CD4-positive, alpha-beta T cell treated with Interleukin-2 at 100 ng/mL for 4 hours (primary cell): ENCODE results near the gene SMPD2.
A peak's percentile ranks its signal among the peaks of the same experiment; 100 is the strongest.

Source experiments
- DNase-seq: peaks from one replicate; pipeline ENCODE4 v3.0.0-alpha.2; 2020; ENCODE audit warnings: low spot score

Gene SMPD2, protein sequence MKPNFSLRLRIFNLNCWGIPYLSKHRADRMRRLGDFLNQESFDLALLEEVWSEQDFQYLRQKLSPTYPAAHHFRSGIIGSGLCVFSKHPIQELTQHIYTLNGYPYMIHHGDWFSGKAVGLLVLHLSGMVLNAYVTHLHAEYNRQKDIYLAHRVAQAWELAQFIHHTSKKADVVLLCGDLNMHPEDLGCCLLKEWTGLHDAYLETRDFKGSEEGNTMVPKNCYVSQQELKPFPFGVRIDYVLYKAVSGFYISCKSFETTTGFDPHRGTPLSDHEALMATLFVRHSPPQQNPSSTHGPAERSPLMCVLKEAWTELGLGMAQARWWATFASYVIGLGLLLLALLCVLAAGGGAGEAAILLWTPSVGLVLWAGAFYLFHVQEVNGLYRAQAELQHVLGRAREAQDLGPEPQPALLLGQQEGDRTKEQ

DNA sequence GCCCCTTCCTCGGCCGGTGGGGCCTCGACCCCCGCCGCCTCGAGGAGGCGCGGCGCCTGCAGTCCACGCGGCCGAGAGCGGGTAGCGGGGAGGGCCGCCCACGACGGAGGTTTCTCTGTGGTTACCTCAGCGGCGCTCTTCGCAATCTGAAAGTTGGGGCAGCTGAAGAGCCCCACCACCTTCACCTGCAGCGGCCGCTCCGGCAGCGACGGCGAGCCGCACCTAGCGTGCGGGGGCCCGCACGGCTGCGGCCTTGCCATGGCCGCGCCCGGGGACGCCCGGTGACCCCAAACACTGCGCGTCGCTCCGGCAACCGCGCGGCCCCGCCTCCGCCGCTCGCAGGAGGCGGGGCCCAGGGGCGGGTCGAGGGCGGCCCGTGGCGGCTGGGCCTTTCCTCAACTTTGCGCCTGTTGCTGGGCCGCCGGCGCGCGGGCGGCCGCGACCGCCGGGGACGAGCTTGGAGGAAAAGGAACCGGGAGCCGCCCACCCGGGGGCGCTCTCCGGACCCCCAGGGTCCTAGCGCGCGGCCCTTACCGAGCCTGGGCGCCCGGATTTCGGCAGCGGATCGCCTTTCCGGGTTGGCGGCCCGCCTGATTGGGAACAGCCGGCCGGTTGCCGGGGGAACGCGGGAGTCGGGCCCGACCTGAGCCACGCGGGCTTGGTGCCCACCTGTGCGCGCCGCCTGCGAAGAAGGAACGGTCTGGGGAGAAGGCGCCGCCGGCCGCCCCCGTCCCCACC is at the start of gene SMPD2, which contains the start of gene PPIL6:
Gene SMPD2 (plus strand): TSS at position 394 of the 738 bp plus-strand sequence. CDS start 398 bp downstream, outside the sequence.
Gene PPIL6 (minus strand): TSS at position 298 of the 738 bp plus-strand sequence. CDS start 38 bp downstream, at position 260.
- peak; percentile 85 for DNase-seq

DNA sequence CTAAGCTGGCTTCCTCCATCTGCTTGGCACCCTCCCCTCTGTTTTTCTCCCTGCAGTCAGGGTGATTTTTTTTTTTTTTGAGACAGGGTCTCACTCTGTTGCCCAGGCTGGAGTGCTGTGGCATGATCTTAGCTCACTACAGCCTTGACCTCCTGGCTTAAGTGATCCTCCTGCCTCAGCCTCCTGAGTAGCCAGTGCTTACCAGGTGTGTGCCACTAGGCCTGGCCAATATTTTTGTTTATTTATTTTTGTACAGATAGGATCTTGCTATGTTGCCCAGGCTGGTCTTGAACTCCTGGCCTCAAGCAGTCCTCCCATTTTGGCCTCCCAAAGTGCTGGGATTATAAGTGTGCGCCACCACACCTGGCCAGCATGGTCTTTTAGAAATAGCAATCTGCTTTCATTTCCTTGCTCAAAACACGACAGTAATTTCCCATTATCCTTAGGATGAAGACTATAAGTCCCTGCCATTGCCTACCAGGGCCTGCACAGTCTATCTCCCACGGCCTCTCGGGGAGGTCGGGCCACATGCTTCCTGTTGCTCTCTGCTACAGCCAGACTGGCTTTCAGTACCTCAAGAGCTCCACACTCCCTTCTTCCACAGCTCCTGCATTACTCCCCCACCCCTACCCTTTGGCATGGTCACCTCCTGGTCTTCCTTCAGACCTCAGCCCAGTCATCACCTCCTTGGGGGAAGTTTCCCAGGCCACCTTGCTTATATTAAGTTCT is 47.2 kb upstream of the SMPD2 start:
- DNase-seq, result no peak

DNA sequence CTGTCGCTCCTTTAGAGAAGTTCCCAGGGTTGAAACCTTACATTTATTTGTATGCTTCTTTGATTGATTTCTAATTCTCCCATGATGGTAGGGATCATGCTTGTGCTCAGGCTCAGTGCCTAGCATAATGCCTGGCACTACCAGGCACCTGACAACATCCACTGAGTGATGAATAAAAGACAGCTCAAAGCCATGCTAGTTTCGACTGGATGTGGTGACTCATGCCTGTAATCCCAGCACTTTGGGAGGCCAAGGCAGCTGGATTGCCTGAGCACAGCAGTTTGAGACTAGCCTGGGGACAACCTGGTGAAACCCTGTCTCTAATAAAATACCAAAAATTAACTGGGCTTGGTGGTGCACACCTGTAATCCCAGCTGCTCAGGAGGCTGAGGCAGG is 46.6 kb upstream of the SMPD2 start:
- DNase-seq, result no peak

DNA sequence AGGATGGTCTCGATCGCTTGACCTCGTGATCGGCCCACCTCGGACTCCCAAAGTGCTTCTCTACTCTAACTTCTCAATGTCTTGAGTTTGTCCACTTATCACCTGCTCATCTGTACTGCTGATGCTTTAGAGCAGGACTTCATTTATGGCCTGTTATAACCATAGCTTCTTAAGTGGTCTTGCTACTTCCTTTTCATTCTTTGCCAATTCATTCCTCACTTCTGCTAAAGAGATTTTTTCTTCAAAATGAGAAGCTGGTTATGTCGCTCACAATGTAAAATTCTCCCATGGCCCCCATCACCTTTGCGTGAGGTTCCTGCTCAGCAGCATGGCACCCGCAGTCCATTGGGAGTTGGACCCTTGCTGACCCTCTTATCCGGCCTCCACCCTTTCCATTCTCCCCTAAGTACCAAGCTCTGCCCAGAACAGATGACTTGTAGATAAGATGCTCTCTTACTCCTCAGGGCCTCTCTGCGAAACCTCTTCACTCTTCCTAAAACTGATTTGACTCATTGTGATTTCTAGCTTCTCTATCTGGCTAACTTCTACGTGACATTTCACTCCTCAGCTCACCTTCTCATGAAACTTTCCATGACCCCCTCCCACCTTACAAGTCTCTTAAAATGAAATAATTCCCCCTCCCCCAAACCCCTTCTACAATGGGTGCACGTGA is 44.3 kb upstream of the SMPD2 start:
- no peak for DNase-seq

DNA sequence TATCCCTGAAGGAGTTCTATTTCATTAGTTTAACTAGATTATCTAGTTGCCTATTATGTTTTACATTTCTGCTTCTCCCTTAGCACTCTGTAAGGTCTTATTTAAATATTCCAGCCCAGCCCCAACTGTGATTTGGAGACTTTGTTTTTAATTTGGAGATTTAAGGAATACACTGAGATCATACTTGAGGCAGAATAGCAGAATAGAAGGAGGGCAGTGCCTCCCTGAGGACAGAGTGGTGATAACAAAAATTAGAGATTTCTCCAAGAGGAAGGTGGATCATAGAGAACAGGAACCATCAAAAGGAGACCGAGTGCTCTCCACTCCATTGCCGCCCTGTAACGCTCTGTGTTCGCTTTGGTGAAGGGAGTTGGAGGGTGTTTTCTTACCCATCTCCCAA is 43.5 kb upstream of the SMPD2 start:
- DNase-seq, result no peak

DNA sequence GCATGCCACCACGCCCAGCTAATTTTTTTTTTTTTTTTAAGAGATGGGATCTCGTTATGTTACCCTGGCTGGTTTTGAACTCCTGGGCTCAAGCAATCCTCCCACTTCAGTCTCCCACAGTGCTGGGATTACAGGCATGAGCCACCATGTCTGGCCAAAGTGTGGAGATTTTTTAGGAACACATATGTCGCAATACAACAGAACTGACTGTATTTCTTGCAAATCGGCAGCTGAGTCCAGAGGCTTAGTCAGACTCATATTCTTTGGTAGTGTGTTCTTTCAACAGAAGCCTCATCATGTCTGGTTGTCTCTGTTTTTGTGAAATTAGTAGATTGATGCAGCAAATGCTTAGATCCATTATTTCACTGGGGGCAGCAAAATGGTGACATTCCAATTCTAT is 34.3 kb upstream of the SMPD2 start:
- no peak for DNase-seq

DNA sequence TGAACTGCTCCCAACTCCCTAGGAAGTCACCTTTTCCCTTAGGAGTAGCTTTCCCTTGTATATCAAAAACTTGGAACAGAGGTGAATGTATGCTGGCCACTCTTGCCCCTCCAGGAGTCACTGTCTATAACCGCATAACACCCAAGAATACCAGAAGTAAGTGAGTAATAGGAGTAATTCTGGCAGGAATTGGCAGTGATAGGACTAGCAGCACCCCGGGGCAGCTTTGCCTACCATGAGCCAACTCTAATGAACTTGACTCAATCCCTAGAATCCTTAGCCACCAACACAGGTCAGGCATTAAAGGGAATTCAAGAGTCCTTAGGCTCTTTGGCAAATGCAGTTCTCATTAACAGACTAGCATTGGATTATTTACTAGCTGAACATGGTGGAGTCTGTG is 29.5 kb upstream of the SMPD2 start:
- DNase-seq, result no peak

DNA sequence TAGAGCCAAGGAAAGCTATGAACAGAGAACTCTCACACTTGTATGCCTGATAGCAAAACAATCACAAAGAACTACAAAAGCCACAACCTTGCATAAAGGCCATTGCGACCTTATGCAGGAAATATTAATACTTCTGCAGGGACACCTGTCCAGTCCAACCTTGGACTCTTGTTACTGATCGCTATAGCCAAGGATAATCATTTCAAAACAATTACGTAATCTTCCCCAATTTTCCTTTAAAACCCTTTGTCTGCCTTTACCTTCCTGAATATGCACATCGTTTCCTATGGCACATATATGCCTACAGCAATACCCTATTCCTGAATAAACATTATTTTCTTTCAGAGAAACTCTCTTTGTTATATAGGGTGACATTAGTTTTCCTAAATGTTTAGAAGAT is 22.9 kb upstream of the SMPD2 start:
- no peak for DNase-seq

DNA sequence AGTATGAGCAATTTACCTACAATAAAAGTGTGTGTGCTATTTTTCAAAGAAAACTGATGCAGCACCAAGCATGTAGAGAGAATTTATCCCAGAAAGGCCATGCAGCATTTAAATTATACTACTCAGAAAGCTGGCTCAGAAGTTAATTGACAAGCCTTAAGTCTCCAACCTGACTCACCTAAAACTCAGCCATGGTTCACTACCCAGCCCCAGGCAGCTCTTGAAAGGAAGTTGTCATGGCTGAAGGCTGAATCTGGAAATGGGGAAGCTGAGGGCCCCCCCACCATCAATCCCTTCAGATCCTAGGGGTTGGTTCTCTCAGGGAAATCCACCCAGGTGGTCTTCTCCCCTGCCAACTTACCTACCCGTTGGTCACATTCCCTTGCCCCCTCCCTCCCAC is 19.8 kb upstream of the SMPD2 start:
- DNase-seq, result no peak

DNA sequence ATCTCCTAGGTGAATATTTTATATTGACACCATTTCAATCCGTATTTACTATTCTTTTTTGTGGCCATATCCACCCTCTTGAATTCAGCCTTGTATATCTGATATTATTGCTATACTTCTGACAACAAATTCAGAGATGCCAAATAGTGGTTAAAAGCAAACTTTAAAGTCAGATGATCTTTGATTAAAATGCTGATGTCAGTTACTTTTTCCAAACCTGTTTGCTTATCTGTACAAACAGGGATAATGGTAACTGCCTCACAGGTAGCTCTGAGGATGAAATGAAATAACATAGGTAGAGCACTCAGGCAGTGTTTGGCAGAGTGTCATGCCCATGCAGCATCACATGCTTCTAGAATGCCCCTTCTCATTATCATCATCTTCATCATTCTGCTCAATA is 19.3 kb upstream of the SMPD2 start:
- no peak for DNase-seq

DNA sequence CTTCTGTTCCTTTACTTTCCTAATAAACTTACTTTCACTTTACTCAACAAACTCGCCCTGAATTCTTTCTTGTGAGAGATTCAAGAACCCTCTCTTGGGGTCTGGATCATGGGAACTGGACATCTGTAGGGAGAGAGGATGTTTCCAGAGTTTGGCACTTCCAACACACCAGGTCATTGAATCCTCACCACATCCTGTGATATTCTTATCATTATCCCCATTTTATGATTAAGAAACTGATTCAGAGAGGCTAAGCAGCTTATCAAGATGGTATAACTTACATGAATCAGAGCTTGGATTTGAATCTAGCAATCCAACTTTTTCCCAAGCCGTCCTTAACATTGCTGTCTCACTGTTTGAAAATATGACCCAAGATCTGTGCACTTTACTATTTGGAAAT is 15.6 kb upstream of the SMPD2 start:
- no peak for DNase-seq

DNA sequence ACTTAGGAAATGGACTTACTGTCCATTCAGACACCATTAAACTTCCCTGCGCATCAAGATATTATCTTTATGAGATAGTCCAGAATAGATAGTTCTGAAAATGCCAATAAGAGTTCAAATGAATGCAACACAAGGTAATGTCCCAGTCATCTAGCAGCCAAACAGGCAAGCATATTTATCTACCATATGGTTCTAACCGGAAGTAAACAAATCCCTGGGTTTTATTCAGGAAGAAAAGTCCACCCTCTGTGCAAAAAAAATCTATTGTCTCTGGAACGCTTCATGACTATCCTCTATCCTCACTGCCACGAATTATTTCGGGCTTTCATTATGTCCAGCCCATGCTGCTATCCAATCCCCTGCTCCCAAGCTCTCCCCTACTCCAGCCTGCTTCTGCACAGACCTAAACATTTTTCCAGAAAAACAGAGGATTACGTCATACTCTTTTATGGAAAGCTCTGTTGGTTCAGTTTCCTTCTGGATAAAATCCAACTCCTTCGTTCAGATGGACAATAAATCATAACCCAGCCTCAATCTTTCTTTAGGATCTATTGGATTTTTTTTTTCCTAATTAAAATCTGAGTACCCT is 11.5 kb upstream of the SMPD2 start:
- DNase-seq, result no peak

DNA sequence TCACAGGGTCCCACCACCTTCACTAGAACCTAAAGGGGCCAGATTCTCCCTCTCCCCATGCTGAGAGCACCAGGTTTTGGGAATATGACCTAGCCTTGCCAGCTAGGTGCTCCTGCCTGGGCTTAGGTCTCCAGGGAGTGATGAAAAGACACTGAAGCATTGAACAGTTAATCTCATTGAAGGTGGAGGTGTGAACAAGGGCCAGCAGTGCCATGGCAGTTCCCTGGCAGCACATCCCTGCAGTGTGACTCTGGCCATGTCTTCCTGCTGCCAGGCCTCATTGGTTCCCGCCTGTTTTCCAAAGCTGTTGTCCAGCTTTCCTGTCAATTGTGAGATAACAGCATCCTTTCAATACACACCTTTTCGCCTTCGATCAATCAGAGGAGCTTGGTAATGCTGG is 11.0 kb upstream of the SMPD2 start:
- no peak for DNase-seq

DNA sequence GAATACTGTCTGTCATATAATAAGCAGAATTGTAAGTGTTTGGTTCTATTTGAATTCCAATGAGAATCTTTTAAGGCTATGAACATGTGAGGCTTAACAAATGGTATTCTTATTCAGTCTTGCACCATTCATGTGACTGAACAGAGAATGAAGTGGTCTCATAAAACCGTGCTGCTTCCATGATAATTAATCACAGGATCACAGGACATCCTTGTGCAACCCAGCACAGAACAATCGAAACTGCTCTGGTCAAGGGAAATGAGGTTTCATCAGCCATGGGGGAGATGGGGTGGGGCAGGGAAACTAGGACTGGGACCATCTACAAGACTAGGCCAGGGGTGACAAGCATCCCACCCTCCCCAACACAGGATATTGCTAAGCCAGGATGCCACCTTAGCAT is 6.1 kb upstream of the SMPD2 start:
- DNase-seq, result no peak

DNA sequence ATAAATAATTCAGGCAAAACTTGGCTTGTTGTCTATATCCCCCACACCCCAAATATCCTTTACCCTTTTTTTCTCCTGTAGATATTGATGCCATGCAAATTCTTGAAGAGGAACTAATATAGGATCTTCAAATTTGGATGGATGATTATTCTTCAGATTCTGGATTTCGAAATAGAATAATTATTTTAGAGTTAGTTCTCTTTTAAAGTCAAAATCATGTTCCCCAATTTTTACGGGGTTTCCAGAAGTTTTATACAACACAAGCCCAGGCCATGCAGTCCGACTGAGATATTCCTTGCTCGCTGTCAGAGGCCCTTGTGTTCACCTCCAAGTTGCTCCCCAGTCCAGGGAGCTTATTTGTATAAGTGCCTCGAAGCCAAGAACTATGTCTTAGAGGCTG is 4.5 kb upstream of the SMPD2 start:
- no peak for DNase-seq

DNA sequence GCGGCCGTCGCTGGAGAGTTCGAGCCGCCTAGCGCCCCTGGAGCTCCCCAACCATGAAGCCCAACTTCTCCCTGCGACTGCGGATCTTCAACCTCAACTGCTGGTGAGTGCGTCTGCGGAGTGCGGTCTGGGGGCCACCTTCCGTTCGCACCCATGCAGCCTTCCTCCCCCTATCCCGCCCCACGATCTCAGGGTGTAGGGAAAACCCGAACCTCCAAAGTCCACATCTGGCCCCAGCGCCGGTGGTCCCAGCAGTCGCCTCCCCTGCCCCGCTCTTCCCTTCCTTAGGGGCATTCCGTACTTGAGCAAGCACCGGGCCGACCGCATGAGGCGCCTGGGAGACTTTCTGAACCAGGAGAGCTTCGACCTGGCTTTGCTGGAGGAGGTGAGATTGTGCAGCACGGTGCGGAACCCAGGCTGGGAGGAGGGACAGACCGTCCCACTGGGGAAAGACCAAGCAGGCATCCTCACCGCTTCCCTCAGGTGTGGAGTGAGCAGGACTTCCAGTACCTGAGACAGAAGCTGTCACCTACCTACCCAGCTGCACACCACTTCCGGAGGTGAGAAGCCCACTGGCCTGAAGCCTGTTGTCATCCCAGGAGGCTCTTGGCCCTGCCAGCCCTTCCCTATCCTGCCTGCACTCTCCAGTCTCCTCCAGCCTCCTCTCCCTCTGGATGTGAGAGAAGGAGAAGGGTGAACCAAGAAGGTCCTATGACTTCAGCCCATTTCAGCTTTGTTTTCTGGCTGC is 719 bp downstream of the SMPD2 start:
- DNase-seq, result peak; percentile 44

DNA sequence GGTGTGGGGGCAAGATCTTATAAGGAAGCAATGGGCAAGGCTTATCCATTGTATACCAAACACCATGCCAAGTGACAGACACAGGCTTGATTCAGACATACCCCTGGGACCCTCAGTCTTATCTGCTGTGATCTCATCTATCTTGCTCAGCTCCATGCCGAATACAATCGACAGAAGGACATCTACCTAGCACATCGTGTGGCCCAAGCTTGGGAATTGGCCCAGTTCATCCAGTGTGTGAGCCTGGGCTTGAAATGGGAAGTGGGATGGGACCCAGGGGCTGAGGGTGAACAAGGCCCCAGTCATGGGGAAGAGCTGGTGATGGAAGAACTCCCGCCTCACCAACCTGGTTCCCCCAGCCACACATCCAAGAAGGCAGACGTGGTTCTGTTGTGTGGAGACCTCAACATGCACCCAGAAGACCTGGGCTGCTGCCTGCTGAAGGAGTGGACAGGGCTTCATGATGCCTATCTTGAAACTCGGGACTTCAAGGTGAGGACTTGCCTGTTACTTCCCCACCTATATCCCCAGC is 1.9 kb downstream of the SMPD2 start:
- DNase-seq, result no peak

DNA sequence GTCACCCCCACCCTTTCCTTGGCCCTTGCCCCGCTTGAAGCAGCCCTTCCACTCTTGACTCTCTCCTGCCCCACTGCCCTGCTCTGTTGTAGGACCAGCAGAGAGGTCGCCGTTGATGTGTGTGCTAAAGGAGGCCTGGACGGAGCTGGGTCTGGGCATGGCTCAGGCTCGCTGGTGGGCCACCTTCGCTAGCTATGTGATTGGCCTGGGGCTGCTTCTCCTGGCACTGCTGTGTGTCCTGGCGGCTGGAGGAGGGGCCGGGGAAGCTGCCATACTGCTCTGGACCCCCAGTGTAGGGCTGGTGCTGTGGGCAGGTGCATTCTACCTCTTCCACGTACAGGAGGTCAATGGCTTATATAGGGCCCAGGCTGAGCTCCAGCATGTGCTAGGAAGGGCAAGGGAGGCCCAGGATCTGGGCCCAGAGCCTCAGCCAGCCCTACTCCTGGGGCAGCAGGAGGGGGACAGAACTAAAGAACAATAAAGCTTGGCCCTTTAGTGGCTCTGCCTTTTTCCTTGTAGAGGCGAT is 3.0 kb downstream of the SMPD2 start:
- no peak for DNase-seq

DNA sequence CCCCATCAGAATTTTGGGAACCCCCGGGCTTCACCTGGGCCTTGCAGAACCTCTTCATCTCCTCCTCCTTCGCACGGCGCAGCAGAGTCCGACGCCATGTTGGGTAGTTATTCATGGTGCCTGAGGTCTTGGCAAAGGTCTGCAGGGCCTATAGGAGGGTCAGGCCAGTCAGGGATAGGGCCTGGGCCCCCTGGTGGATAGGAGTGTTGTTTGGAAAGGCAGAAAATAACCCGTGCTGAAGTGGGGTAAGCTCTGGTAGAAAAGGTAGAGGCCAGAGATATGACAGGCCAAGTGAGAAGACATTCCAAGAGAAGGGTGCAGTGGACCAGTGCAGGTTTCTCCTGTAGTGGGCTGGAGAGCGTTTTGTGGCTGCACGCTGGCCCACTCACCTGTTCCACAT is 4.9 kb downstream of the SMPD2 start:
- DNase-seq, result no peak

DNA sequence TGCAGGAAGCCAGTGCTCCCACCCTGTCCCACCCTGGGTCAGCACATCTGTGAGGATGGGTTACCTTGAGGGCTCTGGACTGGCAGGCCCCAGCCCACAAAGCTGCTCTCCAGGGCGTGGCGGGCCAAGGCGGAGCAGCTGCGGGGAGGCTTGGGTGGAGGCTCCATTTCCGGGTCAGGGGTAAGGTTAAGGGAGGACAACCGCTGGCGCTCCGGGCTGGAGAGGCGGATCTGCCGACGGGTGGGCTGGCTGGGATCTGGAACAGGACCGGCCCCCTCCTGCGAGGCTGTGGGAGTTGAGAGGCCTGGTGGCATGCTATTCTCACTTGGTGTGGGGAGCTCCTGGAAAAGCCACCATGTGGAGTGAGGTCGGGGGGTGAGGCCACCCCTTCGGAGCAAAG is 5.5 kb downstream of the SMPD2 start:
- no peak for DNase-seq

DNA sequence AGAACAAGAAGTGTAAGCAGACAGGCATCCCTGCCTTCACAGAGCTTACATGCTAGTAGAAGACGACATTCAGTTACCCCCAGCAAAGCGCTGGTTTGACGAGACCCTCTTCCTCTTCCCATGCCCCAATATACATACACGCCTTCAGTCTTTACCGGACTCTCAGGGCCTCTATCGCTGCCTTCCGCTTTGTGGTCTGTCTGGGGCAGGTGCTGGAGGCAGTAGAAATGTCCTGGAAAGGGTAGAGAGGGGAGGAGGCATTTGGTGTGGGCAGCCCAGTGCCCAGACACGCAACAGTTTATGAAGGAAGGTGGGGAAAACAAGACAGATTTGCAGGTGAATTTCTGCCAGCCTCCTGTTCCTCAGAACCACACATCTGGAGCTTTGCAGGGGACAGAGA is 6.0 kb downstream of the SMPD2 start:
- DNase-seq, result no peak
